ENCODE data around the gene C1orf74.

- TF ChIP-seq PATZ1 (CRISPR knock-in tag; IDR thresholded peaks at IDR 0.05; ENCODE audit: borderline replicate concordance), result no peak
- no peak for TF ChIP-seq ARNTL (CRISPR knock-in tag; IDR thresholded peaks at IDR 0.05; ENCODE audit: borderline replicate concordance, low read depth)
- TF ChIP-seq ZC3H10 (CRISPR knock-in tag; IDR thresholded peaks at IDR 0.05), result no peak
- TF ChIP-seq GLIS3 (CRISPR knock-in tag; IDR thresholded peaks at IDR 0.05), result no peak
- no peak for TF ChIP-seq ZFP3 (CRISPR knock-in tag; IDR thresholded peaks at IDR 0.05)
- TF ChIP-seq ZFP30 (CRISPR knock-in tag; IDR thresholded peaks at IDR 0.05), result no peak
- TF ChIP-seq CSRNP3 (CRISPR knock-in tag; IDR thresholded peaks at IDR 0.05), result no peak
Measured at GRCh38 chr1:209829716-209830115, 45.4 kb upstream of the C1orf74 start.

Measured in SK-N-SH treated with all-trans-retinoic acid at 6 μM for 48 hours (cell line).